DMS114 treated with DMSO at 0.1 percent for 48 hours (cell line): Measurements from ENCODE around the gene ACKR3.

Source experiments
- DNase-seq: peaks from one replicate; lab custom pipeline; 2025; ENCODE audit not compliant: unreplicated experiment; lab: John Stamatoyannopoulos, UW

Gene ACKR3

GRCh38 chr2:236569573-236569973 is at the start of gene ACKR3:
TSS of gene ACKR3 (plus strand) at chr2:236569825. CDS start at chr2:236580466, 10,641 bp downstream.
- DNase-seq = peak; percentile 52

DNA sequence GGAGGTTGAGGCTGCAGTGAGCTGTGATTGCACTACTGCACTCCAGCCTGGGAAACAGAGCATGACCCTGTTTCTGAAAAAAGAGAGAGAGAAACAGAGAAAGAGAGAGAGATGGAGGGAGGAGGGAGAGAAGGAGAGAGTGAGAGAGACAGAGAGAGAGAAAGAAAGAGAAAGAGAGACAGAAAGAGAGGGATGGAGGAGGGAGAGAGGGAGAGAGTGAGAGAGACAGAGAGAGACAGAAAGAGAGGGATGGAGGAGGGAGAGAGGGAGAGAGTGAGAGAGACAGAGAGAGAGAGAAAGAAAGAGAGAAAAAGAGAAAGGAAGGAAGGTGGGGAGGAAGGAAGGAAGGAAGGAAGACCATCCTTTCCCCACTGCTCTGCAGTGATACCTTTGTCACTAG is 48.1 kb upstream of the ACKR3 start:
- DNase-seq = no peak

- no peak for DNase-seq
These were observed 46.4 kb upstream of the ACKR3 start for GRCh38 chr2:236523249-236523648.

DNA sequence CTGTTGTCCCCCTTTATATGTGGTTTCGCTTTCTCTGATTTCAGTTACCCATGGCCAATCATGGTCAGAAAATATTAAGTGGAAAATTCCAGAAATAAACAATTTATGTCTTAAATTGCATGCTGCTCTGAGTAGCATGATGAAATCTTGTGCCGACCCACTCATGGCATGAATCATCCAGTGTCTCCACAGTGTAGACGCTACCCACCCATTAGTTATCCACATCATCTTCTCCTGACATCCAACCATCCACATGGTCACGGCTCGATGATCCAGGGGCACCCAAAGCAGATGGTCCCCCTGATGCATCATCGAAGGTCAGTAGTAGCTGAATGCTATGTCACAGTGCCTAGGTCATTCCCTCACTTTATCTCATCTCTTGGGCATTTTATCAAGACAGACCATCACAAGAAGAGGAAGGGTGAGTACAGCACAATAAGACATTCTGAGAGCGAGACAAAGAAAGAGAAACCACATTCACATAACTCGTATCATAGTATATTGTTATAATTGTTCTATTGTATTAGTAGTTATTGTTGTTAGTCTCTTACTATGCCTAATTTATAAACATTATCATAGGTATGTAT is 44.1 kb upstream of the ACKR3 start:
- no peak for DNase-seq

GRCh38 chr2:236526455-236527158 is 43.0 kb upstream of the ACKR3 start:
- no peak for DNase-seq

GRCh38 chr2:236527159-236527630 is 42.4 kb upstream of the ACKR3 start:
- no peak for DNase-seq

DNA sequence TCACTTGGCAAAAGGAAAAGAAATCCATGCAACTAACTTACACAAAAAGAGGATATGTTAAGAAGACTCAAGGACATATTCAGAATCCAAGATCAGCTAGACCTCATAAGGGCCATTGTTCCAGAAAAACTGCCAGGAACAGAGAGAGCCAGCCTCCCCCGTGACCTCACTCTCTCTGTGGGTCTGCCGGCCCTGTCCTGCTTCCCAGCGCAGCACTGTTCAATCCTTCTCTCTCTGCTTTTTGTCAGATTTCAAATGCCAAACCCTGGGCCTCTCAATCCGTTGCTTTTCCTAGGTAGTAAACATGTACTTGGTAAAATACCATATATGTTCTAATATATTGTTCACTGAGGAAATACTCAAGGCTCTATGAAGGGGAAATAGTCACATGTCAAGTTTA is 40.0 kb upstream of the ACKR3 start:
- no peak for DNase-seq

DNA sequence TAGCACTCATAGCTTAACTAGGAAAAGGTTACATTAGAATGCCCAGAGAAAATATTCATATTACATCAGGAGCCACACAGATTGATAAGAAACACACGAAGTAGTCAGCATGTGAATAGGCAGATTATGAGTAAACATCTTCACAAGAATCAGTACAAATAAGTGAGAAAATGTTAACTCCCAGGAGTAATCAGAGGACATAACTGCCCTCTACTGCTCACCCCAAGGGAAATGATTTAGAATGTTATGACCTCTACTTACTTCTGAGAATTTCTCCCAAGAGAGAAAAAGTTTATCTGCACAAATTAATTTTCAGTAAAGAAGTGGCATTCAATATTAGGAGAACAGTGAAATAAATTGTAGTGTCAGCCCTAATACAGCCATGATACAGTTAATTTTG is 39.1 kb upstream of the ACKR3 start:
- DNase-seq = no peak

GRCh38 chr2:236531195-236531594 is 38.4 kb upstream of the ACKR3 start:
- DNase-seq = no peak

GRCh38 chr2:236531996-236532395 is 37.6 kb upstream of the ACKR3 start:
- no peak for DNase-seq

- DNase-seq = no peak
These were observed 36.3 kb upstream of the ACKR3 start for GRCh38 chr2:236533343-236533742.

GRCh38 chr2:236535024-236535423 is 34.6 kb upstream of the ACKR3 start:
- DNase-seq = no peak

DNA sequence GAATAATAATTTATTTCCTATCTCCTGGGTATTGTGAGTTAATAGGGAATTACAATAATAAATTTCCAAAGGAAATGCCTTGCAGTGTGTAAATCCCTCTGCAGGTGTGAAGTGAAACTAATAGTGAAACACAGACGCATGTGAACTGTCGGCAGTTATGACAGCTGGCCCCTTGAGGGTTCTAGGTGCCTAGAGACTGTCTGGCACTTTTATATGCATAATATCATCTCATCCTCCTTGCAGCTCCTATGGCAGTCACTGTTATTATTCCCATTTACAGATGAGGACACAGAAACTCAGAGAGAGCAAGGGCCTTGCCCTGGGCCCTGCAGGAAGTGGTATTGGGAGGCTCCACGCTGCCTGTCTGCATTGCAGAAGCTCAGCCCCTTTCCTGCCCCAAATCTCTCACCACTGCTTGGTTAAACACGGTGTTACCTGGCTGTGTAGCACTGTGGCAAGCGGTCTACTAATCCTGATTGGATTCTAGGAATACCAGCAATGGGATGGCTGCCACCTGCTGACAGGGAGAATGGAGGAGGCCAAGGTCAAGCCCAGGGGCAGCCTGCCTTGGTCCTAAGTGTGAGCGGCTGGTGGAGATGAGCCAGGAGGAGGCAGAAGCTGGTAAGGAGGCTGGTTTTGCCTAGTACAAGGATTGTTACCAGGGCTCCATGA is 32.8 kb upstream of the ACKR3 start:
- DNase-seq = no peak

DNA sequence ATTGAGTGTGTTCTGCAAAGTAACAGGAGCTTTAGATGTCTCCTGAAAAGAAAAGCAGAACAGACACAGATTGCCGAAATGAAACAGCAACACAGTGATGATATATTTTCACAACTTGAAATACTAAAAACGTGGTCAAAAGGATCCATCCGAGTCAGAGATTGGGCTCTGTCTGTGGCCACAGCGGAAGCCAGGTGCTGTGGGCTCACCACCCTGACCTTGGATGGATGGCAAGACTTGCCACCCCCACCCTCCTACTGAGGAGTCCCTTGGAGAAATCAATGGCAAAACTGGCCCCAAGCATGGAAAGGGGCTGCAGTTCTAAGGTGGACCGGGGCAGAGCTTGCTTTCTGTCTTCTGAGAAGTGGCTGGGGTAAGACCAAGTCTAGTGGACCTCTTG is 31.4 kb upstream of the ACKR3 start:
- DNase-seq = no peak

- no peak for DNase-seq
These were observed 28.5 kb upstream of the ACKR3 start for GRCh38 chr2:236541008-236541562.

- DNase-seq = no peak
These were observed 25.3 kb upstream of the ACKR3 start for GRCh38 chr2:236544362-236544761.

- no peak for DNase-seq
These were observed 24.4 kb upstream of the ACKR3 start for GRCh38 chr2:236545248-236545658.

GRCh38 chr2:236545814-236546480 is 23.7 kb upstream of the ACKR3 start:
- DNase-seq = no peak

- DNase-seq = no peak
These were observed 23.0 kb upstream of the ACKR3 start for GRCh38 chr2:236546561-236547002.

GRCh38 chr2:236547725-236548124 is 21.9 kb upstream of the ACKR3 start:
- no peak for DNase-seq

DNA sequence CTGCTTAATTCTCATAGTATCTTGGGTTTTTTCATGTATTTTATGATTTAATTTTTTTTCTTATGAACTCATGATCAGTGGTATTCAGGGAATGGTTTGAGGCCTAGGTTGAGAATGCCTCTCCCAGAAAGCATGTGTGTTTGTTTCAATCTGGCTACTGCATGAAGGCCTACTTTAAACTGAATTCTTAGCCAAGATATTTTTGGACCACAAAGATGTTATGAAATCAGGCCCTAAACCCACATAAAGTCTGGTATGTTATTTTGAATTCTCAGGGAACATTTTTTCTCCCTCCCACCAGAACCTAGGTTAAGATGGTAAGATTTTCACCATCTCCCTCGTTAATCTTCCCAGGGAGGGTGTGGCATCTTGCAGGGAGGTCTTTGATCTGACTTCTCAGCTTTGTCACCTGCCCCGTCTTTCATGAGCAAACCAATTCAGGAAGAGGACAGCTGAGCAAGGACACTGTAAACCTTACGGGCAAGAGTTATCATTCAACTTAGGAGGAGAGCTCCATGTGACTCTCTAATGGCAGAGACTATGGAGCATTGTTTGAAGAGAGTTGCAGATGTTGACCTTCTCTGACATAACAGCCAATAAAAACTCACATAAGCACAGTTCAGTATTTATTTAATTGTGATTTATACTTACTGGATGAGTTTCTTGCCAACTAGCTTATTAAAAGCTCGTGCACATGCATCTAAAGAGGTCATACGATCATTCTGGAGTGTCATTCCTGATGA is 21.3 kb upstream of the ACKR3 start:
- no peak for DNase-seq
